Common myeloid progenitor, CD34-positive (primary cell): ENCODE measurements around the gene ID2.

Experiments used
- CTCF ChIA-PET: fragments of 350-600 bp; sonication (Branson Sonifier 250); formaldehyde crosslinking; loops from one replicate; lab custom pipeline; 2021; ENCODE audit warnings: antibody characterized with exemption; lab: Charles Lee
- POLR2A ChIA-PET: fragments of 350-600 bp; sonication (Branson Sonifier 250); formaldehyde crosslinking; loops from one replicate; lab custom pipeline; 2021; ENCODE audit warnings: antibody characterized with exemption; lab: Charles Lee
- DNase-seq, 3 donors: peaks; one replicate each; pipeline versions ENCODE4 v3.0.0 to v3.0.0-alpha.2; 2013
- H3K27ac ChIP-seq, 2 experiments: 1 replicate in 1 of 2; 2 replicates in 1 of 2; pipeline ENCODE4 v1.7.0; 2013; ENCODE audit warnings: inconsistent platforms in 2 of 2, low read length in 2 of 2, mild to moderate bottlenecking in 2 of 2, low read depth in 1 of 2, moderate library complexity in 1 of 2; ENCODE audit not compliant: severe bottlenecking in 2 of 2, insufficient read depth in 1 of 2, poor library complexity in 1 of 2
- H3K27me3 ChIP-seq, 5 experiments: replicated peaks in 2 of 5; 1 replicate in 3 of 5; 2 replicates in 2 of 5; pipeline versions ENCODE4 v1.6.1 to v1.7.0; 2013; ENCODE audit warnings: low read length in 4 of 5, mild to moderate bottlenecking in 2 of 5, moderate library complexity in 2 of 5, inconsistent platforms in 1 of 5; ENCODE audit not compliant: insufficient read depth in 5 of 5, control insufficient read depth in 4 of 5
- H3K36me3 ChIP-seq, 4 experiments: 1 replicate in 2 of 4; 2 replicates in 2 of 4; pipeline versions ENCODE4 v1.6.1 to v1.7.0; 2013; ENCODE audit warnings: low read length in 3 of 4, control low read depth in 1 of 4, mild to moderate bottlenecking in 1 of 4; ENCODE audit not compliant: control insufficient read depth in 4 of 4, insufficient read depth in 4 of 4
- H3K4me1 ChIP-seq, 4 experiments: 1 replicate in 3 of 4; 2 replicates in 1 of 4; pipeline versions ENCODE4 v1.6.1 to v1.7.1; 2013; ENCODE audit warnings: low read length in 3 of 4, mild to moderate bottlenecking in 3 of 4, control low read depth in 1 of 4, inconsistent platforms in 1 of 4, moderate library complexity in 1 of 4; ENCODE audit not compliant: control insufficient read depth in 4 of 4, insufficient read depth in 4 of 4; ENCODE audit errors: control extremely low read depth in 1 of 4
- H3K4me3 ChIP-seq, 7 experiments: 1 replicate in 4 of 7; 2 replicates in 3 of 7; pipeline versions ENCODE4 v1.5.1 to v1.7.0; 2013; ENCODE audit warnings: mild to moderate bottlenecking in 7 of 7, low read length in 6 of 7, moderate library complexity in 6 of 7, inconsistent platforms in 2 of 7, low read depth in 2 of 7, control low read depth in 1 of 7; ENCODE audit not compliant: insufficient read depth in 4 of 7, control insufficient read depth in 1 of 7; ENCODE audit errors: extremely low read depth in 1 of 7
- H3K9me3 ChIP-seq, 5 experiments: 1 replicate in 4 of 5; 2 replicates in 1 of 5; pipeline versions ENCODE4 v1.6.1 to v1.7.1; 2013; ENCODE audit warnings: low read length in 4 of 5, mild to moderate bottlenecking in 2 of 5, inconsistent platforms in 1 of 5, low read depth in 1 of 5, moderate library complexity in 1 of 5; ENCODE audit not compliant: control insufficient read depth in 4 of 5, insufficient read depth in 2 of 5; ENCODE audit errors: control extremely low read depth in 1 of 5
- WGBS: methylation state at CpG from one replicate; pipeline ENCODE4 v1.1.5; 2013; ENCODE audit not compliant: insufficient coverage; 5-methylcytosine and 5-hydroxymethylcytosine counted together

ID2 gene

DNA sequence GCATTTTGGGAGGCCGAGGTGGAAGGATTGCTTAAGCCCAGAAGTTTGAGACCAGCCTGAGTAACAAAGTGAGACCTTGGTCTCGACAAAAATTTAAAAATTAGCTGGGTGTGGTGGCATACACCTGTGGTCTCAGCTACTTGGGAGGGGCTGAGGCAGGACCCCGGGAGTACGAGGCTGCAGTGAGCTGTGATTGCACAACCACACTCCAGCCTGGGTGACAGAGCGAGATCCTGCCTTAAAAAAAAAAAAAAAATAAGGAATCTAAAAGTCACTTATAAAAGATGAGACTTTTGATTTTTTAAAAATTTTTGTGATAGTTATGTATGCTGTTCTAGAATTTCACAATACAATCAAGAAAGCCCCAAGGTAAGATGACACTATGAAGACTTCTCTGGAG, 33.1 kb downstream of the ID2 start:
- H3K36me3 ChIP-seq: no peaks in the 10 kb centered on the region
- H3K4me1 ChIP-seq: no peaks in the 10 kb centered on the region
- ChIA-PET CTCF (interaction anchor here (0.9 kb wide), 1 partner anchor 1646 kb away, joined by 3 read pairs; no protein-coding TSS in a partner anchor), POLR2A (no interaction called here)
- H3K9me3 ChIP-seq: peaks cover 0 to 4% (median 3%) of the 10 kb centered on the region in 5 experiments
- WGBS: 100% methylated on average over 2 of the region's 5 CpGs
- no peaks in the 10 kb centered on the region for H3K27me3 ChIP-seq
- no peak for DNase-seq
- H3K27ac ChIP-seq: no peak overlapping the region
- no peak overlapping the region for H3K4me3 ChIP-seq

DNA sequence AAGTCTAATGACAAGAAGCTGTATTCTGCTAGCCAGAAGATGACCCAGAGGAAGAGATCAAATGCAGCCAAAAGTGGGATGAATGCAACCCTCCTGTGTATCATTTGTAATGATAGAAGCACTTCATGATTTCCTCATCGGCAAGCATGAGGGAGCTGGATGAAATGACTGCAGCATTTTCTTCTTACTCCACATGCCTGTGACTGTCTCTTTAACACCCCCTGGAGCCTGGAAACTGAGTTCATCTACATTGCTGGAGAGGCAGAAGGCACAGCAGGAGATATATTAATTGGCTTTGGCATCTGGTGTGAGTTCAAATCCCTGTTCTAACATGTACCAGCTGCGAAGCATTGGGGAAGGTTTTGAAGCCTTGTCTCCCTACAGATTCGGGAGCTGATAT, 37.7 kb downstream of the ID2 start:
- ChIA-PET CTCF (no interaction called here), POLR2A (no interaction called here)
- Histone ChIP-seq H3K36me3 (no peaks in the 10 kb centered on the region), H3K9me3 (peaks cover 0 to 4% (median 3%) of the 10 kb centered on the region in 5 experiments), H3K27ac (no peak overlapping the region), H3K27me3 (no peaks in the 10 kb centered on the region), H3K4me3 (no peak overlapping the region), H3K4me1 (no peaks in the 10 kb centered on the region)
- WGBS: 100% methylated on average over 2 of the region's 3 CpGs
- no peak for DNase-seq

DNA sequence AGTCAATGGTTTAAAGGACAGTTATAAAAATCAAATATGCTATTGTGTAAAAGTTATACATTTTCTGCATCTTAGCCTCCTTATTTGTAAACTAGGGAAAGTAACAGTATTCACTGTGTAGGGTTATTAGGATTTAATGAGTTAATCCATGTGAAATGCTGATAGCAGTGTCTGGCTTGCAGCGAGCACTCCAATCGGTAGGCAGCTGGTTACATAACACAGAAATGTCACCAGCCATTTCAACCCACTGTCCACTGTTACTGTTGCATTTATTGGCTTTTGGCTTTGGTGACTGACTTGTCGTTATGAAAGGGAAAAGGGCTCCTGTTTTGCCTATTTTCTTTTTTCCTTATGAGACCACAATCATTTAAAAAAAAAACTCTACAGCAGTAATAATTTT, 38.9 kb downstream of the ID2 start:
- Histone ChIP-seq H3K27me3 (no peaks in the 10 kb centered on the region), H3K36me3 (no peaks in the 10 kb centered on the region), H3K9me3 (peaks cover 0 to 4% (median 2%) of the 10 kb centered on the region in 5 experiments), H3K27ac (no peak overlapping the region), H3K4me3 (no peak overlapping the region), H3K4me1 (no peaks in the 10 kb centered on the region)
- DNase-seq: no peak
- no CpG with 5 or more reads among the region's 3 CpGs for WGBS
- ChIA-PET POLR2A (no interaction called here), CTCF (no interaction called here)

DNA sequence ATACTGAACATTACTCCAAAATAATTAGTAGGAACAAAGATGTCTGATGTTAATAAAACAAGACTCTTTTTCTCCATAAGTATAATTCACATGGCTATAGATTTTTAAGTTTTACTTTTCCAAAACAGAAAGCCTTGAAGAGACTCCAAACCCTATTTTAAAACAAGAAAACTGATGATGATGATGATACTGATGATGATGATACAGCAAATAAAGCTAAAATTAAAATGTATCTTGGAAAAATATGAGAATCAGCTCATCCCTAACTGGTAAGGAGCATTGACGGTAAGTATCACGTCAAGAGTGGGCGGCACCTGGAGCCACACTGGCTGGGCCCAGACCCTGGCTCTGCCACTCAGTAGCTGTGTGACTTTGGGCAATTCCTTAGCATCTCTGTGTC, 39.6 kb downstream of the ID2 start:
- no CpG with 5 or more reads among the region's 3 CpGs for WGBS
- CTCF ChIA-PET: no interaction called here

DNA sequence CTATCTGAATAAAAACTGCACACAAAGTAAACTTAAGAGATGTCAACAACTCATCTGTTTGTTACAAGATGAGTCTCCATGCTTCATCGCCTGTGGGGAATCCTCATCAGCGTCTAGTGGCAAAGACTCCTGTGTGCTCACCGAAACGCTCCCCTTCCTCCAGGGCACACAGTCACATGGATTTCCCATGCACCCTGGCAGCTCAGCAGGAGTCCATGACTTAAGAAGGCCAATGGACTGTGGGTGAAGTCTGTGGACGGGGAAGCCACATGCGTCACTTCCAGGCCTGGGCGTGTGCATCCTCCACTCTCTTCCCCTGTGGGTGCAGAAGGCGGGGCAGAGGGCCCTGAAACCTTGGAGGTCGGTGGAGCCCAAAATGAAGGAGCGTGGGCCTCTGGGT, 41.1 kb downstream of the ID2 start:
- H3K4me1 ChIP-seq: no peaks in the 10 kb centered on the region
- H3K27ac ChIP-seq: no peak overlapping the region
- no peak overlapping the region for H3K4me3 ChIP-seq
- ChIA-PET POLR2A (no interaction called here), CTCF (interaction anchor here (1.4 kb wide), 1 partner anchor 18 kb away, joined by 3 read pairs; no protein-coding TSS in a partner anchor)
- no peaks in the 10 kb centered on the region for H3K9me3 ChIP-seq
- no peaks in the 10 kb centered on the region for H3K27me3 ChIP-seq
- 98% methylated on average over 7 of the region's 10 CpGs for WGBS
- H3K36me3 ChIP-seq: peaks cover 0 to 7% (median 2%) of the 10 kb centered on the region in 4 experiments
- DNase-seq: no peak

More for the DNA sequence above, 39.6 kb downstream of the ID2 start:
- no peaks in the 10 kb centered on the region for H3K27me3 ChIP-seq
- no peak overlapping the region for H3K27ac ChIP-seq
- POLR2A ChIA-PET: no interaction called here
- no peak for DNase-seq
- H3K4me1 ChIP-seq: no peaks in the 10 kb centered on the region
- H3K9me3 ChIP-seq: no peaks in the 10 kb centered on the region
- H3K36me3 ChIP-seq: no peaks in the 10 kb centered on the region
- no peak overlapping the region for H3K4me3 ChIP-seq

DNA sequence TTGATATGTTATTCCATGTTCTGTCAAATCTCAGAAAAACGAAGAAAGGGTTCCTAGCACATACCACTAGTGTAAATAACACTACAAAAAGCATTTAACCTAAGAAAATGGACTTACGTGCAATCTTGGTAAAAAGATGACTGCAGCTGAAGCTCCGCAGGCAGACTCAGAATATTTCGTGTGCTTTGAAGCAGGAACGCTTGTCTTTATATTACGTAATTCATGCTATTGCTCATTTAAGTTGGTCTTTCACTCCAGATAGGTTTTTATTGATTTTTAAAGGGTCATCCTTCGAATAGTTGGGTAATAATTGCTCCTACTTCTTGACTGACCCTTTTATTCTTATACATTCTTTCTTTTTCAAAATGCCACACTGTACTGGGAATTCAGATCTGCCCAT, 44.0 kb downstream of the ID2 start:
- Histone ChIP-seq H3K27me3 (no peaks in the 10 kb centered on the region), H3K4me3 (no peak overlapping the region), H3K4me1 (no peaks in the 10 kb centered on the region), H3K9me3 (no peaks in the 10 kb centered on the region), H3K27ac (no peak overlapping the region), H3K36me3 (peaks cover 7 to 28% (median 15%) of the 10 kb centered on the region in 4 experiments)
- ChIA-PET POLR2A (no interaction called here), CTCF (no interaction called here)
- no peak for DNase-seq
- WGBS: 97% methylated on average over 6 of the region's 7 CpGs

DNA sequence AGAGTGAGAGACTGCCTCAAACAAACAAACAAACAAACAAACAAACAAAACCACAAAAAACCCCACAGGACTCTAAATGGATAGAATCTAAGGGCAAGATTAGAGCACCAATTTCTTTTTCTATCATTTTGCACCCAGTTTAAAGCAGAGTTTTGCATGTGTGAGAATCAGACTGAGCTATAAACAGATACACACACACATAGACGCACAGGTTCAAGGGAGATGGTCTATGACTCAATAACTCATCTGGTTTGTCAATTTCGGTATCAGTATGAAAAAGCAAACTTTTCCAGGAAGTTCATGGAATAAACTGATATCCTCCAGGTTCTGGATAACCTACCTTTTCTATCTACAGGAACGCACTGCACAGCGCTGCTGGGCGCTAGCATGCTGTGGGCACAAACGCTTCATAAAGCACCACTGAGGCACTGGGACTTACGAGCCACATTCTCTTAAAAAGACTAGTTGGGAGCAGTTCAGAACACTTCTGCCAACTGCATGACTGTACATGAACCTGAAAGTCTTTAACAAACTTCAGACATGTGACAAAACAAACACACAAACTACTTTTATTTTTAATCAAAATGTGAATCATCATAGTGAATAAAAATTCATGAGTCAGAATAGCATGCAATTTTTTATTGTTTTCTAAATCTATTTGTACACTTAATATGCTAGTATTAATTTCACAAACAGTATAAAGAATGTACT, 46.6 kb downstream of the ID2 start:
- WGBS: 98% methylated on average over 6 of the region's 7 CpGs
- peaks cover 23 to 53% (median 36%) of the 10 kb centered on the region in 4 experiments for H3K36me3 ChIP-seq
- CTCF ChIA-PET: interaction anchor here (1.3 kb wide), 1 partner anchor 9 kb away, joined by 4 read pairs; no protein-coding TSS in a partner anchor
- H3K27me3 ChIP-seq: no peaks in the 10 kb centered on the region
- POLR2A ChIA-PET: no interaction called here
- no peaks in the 10 kb centered on the region for H3K9me3 ChIP-seq
- no peaks in the 10 kb centered on the region for H3K4me1 ChIP-seq
- no peak overlapping the region for H3K4me3 ChIP-seq
- H3K27ac ChIP-seq: no peak overlapping the region
- DNase-seq: no peak
